Fibroblast of the conjunctiva (primary cell): ENCODE results near the gene PTPRF.

Experiments used
- DNase-seq: peaks from one replicate; pipeline ENCODE4 v3.0.0-alpha.2; 2010; ENCODE audit warnings: low read depth

PTPRF gene

GRCh38 chr1:43582162-43582566 is 51.5 kb downstream of the PTPRF start:
- peak; percentile 83 for DNase-seq

- DNase-seq = no peak
These were observed 52.4 kb downstream of the PTPRF start for GRCh38 chr1:43583058-43583457.

GRCh38 chr1:43584204-43584603 is 53.5 kb downstream of the PTPRF start:
- no peak for DNase-seq

GRCh38 chr1:43585557-43585956 is 54.9 kb downstream of the PTPRF start:
- DNase-seq = no peak

GRCh38 chr1:43586136-43586731 is 55.6 kb downstream of the PTPRF start:
- DNase-seq = no peak

- no peak for DNase-seq
These were observed 56.3 kb downstream of the PTPRF start for GRCh38 chr1:43587001-43587400.

- no peak for DNase-seq
These were observed 56.9 kb downstream of the PTPRF start for GRCh38 chr1:43587594-43587993.

GRCh38 chr1:43588592-43588991 is 57.9 kb downstream of the PTPRF start:
- DNase-seq = no peak

GRCh38 chr1:43590388-43590925 is 59.8 kb downstream of the PTPRF start:
- no peak for DNase-seq

GRCh38 chr1:43591181-43591580 is 60.5 kb downstream of the PTPRF start:
- DNase-seq = no peak

- no peak for DNase-seq
These were observed 61.5 kb downstream of the PTPRF start for GRCh38 chr1:43592051-43592665.

GRCh38 chr1:43592974-43593683 is 62.4 kb downstream of the PTPRF start:
- no peak for DNase-seq

GRCh38 chr1:43596579-43596978 is 65.9 kb downstream of the PTPRF start:
- no peak for DNase-seq

- no peak for DNase-seq
These were observed 66.3 kb downstream of the PTPRF start for GRCh38 chr1:43597028-43597427.

GRCh38 chr1:43597721-43598120 is 67.0 kb downstream of the PTPRF start:
- DNase-seq = no peak

GRCh38 chr1:43598622-43599021 is 67.9 kb downstream of the PTPRF start:
- DNase-seq = no peak

- no peak for DNase-seq
These were observed 69.6 kb downstream of the PTPRF start for GRCh38 chr1:43600033-43601020.

- no peak for DNase-seq
These were observed 72.3 kb downstream of the PTPRF start for GRCh38 chr1:43602990-43603389.

- no peak for DNase-seq
These were observed 73.5 kb downstream of the PTPRF start for GRCh38 chr1:43604192-43604591.

GRCh38 chr1:43605157-43605556 is 74.5 kb downstream of the PTPRF start:
- DNase-seq = no peak

- DNase-seq = no peak
These were observed 75.1 kb downstream of the PTPRF start for GRCh38 chr1:43605766-43606165.

GRCh38 chr1:43606624-43607023 is 75.9 kb downstream of the PTPRF start:
- DNase-seq = no peak
